ENCODE results near the gene ATP2B2. TPM values are rescaled to one million over a fixed set of nuclear protein-coding genes. Genes with fewer than 3 reads are reported as not detected.

ATP2B2 gene
- total RNA-seq, 4 donors from 2014 or later, result 0.29 to 9.5 (median 4.4) TPM

DNA sequence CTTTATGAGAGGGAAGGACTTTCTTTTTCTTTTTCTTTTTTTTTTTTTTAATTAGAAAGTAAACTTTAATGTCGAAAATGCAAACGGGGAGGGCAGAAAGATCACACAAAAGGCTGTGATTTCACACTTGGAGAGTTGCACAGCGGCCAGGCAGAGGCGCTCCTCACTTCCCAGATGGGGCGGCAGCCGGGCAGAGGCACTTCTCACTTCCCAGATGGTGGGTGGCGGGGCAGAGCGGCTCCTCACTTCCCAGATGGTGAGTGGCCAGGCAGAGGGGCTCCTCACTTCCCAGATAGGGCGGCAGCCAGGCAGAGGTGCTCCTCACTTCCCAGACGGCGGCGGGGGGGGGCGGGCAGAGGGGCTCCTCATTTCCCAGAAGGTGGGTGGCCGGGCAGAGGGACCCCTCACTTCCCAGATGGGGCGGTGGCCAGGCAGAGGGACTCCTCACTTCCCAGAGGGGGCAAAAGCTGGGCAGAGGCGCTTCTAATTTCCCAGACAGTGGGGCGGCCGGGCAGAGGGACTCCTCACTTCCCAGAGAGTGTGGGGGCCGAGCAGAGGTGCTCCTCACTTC, 88.6 kb downstream of the ATP2B2 start:
- Histone ChIP-seq H3K4me1 (no peaks in the 10 kb centered on the region), H3K9me3 (no peaks in the 10 kb centered on the region), H3K27ac (no peak overlapping the region), H3K4me3 (no peak overlapping the region), H3K27me3 (no peaks in the 10 kb centered on the region), H3K36me3 (no peaks in the 10 kb centered on the region)
- TF ChIP-seq, protein P1, sequence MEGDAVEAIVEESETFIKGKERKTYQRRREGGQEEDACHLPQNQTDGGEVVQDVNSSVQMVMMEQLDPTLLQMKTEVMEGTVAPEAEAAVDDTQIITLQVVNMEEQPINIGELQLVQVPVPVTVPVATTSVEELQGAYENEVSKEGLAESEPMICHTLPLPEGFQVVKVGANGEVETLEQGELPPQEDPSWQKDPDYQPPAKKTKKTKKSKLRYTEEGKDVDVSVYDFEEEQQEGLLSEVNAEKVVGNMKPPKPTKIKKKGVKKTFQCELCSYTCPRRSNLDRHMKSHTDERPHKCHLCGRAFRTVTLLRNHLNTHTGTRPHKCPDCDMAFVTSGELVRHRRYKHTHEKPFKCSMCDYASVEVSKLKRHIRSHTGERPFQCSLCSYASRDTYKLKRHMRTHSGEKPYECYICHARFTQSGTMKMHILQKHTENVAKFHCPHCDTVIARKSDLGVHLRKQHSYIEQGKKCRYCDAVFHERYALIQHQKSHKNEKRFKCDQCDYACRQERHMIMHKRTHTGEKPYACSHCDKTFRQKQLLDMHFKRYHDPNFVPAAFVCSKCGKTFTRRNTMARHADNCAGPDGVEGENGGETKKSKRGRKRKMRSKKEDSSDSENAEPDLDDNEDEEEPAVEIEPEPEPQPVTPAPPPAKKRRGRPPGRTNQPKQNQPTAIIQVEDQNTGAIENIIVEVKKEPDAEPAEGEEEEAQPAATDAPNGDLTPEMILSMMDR (IDR thresholded peaks at IDR 0.05), result no peak
- TF ChIP-seq POLR2A (IDR thresholded peaks at IDR 0.05), result no peak
- DNase-seq, result no peak
- intact Hi-C loops (cut with DNase I; ENCODE audit: low total_unique reads), result no loop called here

DNA sequence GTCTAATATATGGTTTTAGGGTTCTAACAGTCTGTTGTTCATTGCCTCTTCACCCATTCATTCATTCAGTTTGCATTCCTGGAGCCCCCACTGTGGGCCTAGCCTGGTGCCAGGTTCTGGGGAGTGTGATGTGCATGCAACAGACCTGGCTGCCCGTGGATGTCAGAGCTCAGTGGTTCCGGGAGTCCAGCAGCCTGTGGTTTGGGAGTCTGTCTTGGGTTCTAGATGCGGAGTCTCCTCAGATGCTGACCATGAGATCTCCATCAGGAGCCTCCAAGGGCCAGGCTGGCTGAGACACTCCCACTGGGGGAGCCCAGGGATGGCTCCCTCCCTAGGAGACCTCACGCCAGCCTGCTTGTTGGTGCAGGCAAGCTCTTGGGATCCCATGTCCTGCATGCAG, 92.3 kb downstream of the ATP2B2 start:
- intact Hi-C loops (cut with DNase I; ENCODE audit: low total_unique reads), result no loop called here
- H3K4me3 ChIP-seq, result no peak overlapping the region
- no peaks in the 10 kb centered on the region for H3K9me3 ChIP-seq
- H3K27ac ChIP-seq, result no peak overlapping the region
- no peak for TF ChIP-seq POLR2A (IDR thresholded peaks at IDR 0.05)
- TF ChIP-seq, protein P1 (IDR thresholded peaks at IDR 0.05), result no peak
- H3K4me1 ChIP-seq, result no peaks in the 10 kb centered on the region
- H3K36me3 ChIP-seq, result no peaks in the 10 kb centered on the region
- H3K27me3 ChIP-seq, result no peaks in the 10 kb centered on the region
- no peak for DNase-seq

DNA sequence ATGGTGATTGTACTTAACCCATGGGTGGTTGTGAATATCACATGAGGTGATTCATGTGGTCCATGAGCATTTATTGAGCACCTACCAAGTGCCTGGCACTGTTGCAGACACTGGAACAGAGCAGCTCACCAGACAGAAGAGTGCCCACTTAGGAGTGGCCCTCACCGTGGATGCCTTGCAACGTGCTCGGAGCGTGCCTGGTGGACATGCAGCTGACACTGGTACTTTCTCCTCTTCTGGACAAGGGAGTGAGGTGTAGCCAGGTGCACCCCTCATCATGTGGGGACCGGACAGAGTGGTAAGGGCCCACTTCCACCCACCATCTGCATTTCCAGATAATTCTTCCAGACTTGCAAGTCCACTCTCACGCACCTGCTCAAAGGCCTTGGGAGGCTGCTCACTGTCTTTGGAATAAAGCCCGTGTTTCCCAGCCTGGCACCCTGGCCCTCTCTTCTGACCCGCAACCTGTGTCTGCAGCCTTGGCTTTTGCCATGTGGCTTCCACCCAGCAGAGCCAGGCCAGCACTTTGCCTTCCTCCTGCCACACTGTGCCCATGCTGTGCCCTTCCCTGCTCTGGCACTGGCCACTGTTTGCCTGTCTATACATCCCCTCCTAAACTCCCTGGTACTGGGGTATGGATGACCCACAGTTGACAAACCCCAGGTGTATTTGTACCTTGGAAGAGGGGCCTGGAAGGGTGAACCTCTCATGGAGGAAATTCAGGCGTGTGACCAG, 93.6 kb downstream of the ATP2B2 start:
- no peaks in the 10 kb centered on the region for H3K9me3 ChIP-seq
- no peak for DNase-seq
- H3K27me3 ChIP-seq, result no peaks in the 10 kb centered on the region
- H3K4me3 ChIP-seq, result no peak overlapping the region
- no peaks in the 10 kb centered on the region for H3K36me3 ChIP-seq
- intact Hi-C loops (cut with DNase I; ENCODE audit: low total_unique reads), result no loop called here
- no peaks in the 10 kb centered on the region for H3K4me1 ChIP-seq
- no peak overlapping the region for H3K27ac ChIP-seq
- no peak for TF ChIP-seq POLR2A (IDR thresholded peaks at IDR 0.05)
- TF ChIP-seq, protein P1 (IDR thresholded peaks at IDR 0.05), result no peak

DNA sequence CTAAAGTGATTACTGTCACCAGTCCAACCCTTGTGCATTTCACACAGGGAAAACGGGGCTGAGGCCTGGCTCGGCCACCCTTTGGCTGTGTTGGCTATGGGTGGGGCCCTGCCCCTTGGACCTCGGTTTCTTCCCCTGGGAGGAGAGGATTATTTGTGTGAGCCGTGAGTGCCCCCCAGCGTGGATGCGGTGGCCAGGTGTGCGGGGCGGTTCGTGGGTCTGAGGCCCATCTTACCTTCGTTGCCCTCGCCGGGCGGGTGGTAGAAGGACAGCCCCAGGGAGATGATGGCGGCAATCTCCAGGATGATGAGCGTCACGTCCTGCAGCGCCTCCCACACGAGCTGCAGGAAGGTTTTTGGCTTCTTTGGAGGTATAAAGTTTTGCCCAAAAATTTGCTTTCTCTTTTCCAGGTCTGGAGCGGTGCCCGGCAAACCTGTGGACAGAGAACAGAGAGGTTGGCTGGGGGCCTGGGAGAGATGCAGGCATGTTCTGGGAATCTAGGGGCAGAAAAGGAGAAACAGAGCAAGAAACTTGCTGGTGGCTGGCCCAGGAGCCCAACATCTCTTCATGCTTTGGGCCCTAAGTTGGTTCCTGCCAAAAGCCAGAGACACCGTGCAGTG, 94.9 kb downstream of the ATP2B2 start:
- no peaks in the 10 kb centered on the region for H3K36me3 ChIP-seq
- H3K4me1 ChIP-seq, result no peaks in the 10 kb centered on the region
- DNase-seq, result no peak
- no peak overlapping the region for H3K27ac ChIP-seq
- no peaks in the 10 kb centered on the region for H3K27me3 ChIP-seq
- no peak overlapping the region for H3K4me3 ChIP-seq
- H3K9me3 ChIP-seq, result no peaks in the 10 kb centered on the region
- TF ChIP-seq POLR2A (IDR thresholded peaks at IDR 0.05), result no peak
- TF ChIP-seq, protein P1 (IDR thresholded peaks at IDR 0.05), result no peak
- intact Hi-C loops (cut with DNase I; ENCODE audit: low total_unique reads), result no loop called here

DNA sequence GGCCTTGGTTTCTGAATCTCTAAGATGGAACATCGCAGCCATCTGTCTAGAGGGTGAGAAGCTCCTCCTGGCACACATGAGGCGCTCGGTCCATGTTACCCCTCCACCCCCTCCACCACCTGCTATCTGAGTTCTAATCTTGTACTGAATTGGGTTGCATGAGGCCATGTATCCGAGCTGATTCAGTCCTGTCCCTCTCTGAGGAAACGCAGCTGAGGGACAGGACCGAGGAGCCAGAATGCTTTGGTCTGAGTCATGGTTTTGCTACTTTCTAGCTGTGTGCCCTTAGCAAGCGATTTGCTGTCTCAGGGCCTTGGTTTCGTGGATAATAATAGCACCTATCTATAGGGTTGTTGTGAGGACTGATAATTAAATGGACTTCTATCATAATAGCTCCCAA, 96.7 kb downstream of the ATP2B2 start:
- DNase-seq, result no peak
- H3K27me3 ChIP-seq, result no peaks in the 10 kb centered on the region
- no peak overlapping the region for H3K27ac ChIP-seq
- no peaks in the 10 kb centered on the region for H3K36me3 ChIP-seq
- no peaks in the 10 kb centered on the region for H3K9me3 ChIP-seq
- TF ChIP-seq POLR2A (IDR thresholded peaks at IDR 0.05), result no peak
- TF ChIP-seq, protein P1 (IDR thresholded peaks at IDR 0.05), result no peak
- intact Hi-C loops (cut with DNase I; ENCODE audit: low total_unique reads), result no loop called here
- H3K4me3 ChIP-seq, result no peak overlapping the region
- no peaks in the 10 kb centered on the region for H3K4me1 ChIP-seq

All from uterus (tissue), 4 donors.